Measurements from ENCODE around the gene KDM4F. TPM values are rescaled to one million over a fixed set of nuclear protein-coding genes. Genes with fewer than 3 reads are reported as not detected.
"Not testable (repeated sequence)": the region's sequence is repeated elsewhere in the genome, so short reads cannot be mapped to it uniquely, and the experiment has no call there.

KDM4F gene
- total and polyA plus RNA-seq, 11 donors = not detected

DNA sequence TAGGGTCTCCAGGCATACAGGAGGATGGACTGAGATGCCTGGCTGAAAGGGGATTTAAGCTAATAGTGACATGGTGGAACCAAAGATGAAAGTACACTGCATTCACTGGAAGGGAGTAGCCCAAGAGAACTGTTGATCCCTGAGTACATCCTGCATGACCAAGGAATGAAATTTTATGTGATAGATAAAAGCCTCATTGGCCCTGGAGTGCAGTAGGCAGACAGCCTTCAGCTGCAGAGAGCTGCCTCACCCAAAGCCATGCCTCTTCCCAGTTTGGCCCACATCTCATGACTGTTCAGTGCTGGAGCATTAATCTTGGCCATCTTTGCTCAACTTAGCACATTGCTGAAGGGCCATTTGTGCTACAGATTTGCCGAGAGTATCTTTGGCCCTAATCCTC, 16.2 kb upstream of the KDM4F start:
- WGBS, 4 donors = 63 to 79% (median 77%) methylated on average over 1 of the region's 1 CpG
- no peak for ATAC-seq
- Histone ChIP-seq H3K36me3 (no peaks in the 10 kb centered on the region), H3K27ac (no peak overlapping the region), H3K4me1 (no peaks in the 10 kb centered on the region), H3K27me3 (peaks cover 4 to 17% (median 10%) of the 10 kb centered on the region in 9 donors), H3K4me3 (no peak overlapping the region), H3K9me3 (peaks cover 0 to 5% (median 0%) of the 10 kb centered on the region in 12 donors)
- intact Hi-C loops (cut with DNase I) = no loop called here
- no peak for TF ChIP-seq POLR2A (IDR thresholded peaks at IDR 0.05)
- TF ChIP-seq, protein P1, sequence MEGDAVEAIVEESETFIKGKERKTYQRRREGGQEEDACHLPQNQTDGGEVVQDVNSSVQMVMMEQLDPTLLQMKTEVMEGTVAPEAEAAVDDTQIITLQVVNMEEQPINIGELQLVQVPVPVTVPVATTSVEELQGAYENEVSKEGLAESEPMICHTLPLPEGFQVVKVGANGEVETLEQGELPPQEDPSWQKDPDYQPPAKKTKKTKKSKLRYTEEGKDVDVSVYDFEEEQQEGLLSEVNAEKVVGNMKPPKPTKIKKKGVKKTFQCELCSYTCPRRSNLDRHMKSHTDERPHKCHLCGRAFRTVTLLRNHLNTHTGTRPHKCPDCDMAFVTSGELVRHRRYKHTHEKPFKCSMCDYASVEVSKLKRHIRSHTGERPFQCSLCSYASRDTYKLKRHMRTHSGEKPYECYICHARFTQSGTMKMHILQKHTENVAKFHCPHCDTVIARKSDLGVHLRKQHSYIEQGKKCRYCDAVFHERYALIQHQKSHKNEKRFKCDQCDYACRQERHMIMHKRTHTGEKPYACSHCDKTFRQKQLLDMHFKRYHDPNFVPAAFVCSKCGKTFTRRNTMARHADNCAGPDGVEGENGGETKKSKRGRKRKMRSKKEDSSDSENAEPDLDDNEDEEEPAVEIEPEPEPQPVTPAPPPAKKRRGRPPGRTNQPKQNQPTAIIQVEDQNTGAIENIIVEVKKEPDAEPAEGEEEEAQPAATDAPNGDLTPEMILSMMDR (IDR thresholded peaks at IDR 0.05) = no peak
- DNase-seq = no peak

DNA sequence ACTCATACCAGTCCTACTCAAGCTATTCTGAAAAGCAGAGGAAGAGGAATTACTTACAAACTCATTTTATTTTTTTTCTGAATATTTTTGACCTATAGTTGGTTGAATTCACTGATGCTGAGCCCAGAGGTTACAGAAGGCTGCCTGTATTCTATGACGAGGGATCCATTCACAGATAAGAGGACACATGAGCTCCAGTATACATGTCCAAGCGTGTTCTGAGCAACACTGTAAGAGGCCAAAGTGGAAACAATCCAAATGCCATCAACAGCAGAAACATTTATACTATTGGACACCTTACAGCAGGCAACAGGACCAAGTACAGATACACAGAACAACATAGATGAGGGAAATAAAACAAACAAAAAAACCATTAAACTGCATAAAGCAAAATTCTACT, 13.9 kb upstream of the KDM4F start:
- DNase-seq (no peak), ATAC-seq (no peak)
- WGBS, 4 donors = 61 to 78% (median 77%) methylated on average over 2 of the region's 2 CpGs
- Histone ChIP-seq H3K4me1 (no peaks in the 10 kb centered on the region), H3K4me3 (no peak overlapping the region), H3K9me3 (no peaks in the 10 kb centered on the region), H3K27ac (no peak overlapping the region), H3K27me3 (peaks cover 4 to 21% (median 12%) of the 10 kb centered on the region in 9 donors), H3K36me3 (no peaks in the 10 kb centered on the region)
- no peak for TF ChIP-seq POLR2A (IDR thresholded peaks at IDR 0.05)
- TF ChIP-seq, protein P1 (IDR thresholded peaks at IDR 0.05) = no peak
- intact Hi-C loops (cut with DNase I) = no loop called here

DNA sequence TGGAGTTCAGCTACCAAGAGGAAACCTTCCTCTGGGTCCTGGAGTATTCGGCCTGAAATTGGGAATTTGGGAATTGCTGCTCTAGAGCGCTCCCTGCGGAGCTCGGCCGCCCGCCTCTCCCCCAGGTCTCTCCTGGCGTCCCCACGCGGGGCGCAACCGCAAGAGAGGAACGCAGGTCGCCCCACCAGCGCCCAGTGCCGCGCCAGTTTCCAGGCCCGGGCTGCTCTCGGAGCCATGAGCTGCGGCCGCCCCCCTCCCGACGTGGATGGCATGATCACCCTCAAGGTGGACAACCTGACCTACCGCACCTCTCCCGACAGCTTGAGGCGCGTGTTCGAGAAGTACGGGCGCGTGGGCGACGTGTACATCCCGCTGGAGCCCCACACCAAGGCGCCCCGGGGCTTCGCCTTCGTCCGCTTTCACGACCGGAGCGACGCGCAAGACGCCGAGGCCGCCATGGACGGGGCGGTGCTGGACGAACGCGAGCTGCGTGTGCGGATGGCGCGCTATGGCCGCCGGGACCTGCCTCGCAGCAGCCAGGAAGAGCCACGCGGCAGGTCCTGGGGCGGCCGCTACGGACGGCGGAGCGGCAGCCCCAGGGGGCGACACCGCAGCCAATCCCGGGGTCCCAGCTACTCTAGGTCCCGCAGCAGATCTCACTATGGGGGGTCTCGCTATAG, 11.7 kb upstream of the KDM4F start:
- Histone ChIP-seq H3K4me3 (peak overlapping the region; percentile 18 to 59 (median 46)), H3K27me3 (peaks cover 4 to 37% (median 12%) of the 10 kb centered on the region in 9 donors)
- WGBS, 4 donors = 12 to 24% (median 18%) methylated on average over 14 to 71 of the region's 71 CpGs
- DNase-seq; H3K36me3 ChIP-seq; H3K9me3 ChIP-seq; H3K27ac ChIP-seq; H3K4me1 ChIP-seq; intact Hi-C loops (cut with DNase I): not testable (repeated sequence)
- TF ChIP-seq, protein P1 (IDR thresholded peaks at IDR 0.05) = peak in 2 of 12 donors; percentile 19 to 24
- ATAC-seq = peak in 3 of 4 donors; percentile 51 to 67 (median 55)

DNA sequence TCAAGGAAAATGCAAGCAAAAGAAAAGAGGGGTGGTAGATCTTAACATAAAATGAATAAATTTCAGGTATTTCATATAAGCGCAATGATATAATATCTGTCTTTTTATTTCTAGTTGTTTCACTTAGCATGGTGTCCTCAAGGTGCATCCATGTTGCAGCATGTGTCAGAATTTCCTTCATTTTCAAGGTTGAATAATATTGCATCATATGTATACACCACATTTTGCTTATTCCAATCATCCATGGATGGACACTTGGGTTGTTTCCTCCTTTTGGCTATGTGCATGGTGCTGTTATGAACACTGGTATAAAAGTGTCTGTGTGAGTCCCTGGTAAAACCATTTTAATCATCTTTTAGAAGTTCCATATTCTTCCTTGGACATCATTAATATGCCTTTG, 7.0 kb upstream of the KDM4F start:
- 91 to 100% (median 95%) methylated on average over 1 of the region's 1 CpG for WGBS, 4 donors
- no peak for ATAC-seq
- DNase-seq = no peak
- Histone ChIP-seq H3K9me3 (no peaks in the 10 kb centered on the region), H3K27me3 (peaks cover 4 to 38% (median 10%) of the 10 kb centered on the region in 9 donors), H3K4me1 (no peaks in the 10 kb centered on the region), H3K4me3 (no peak overlapping the region), H3K27ac (no peak overlapping the region), H3K36me3 (no peaks in the 10 kb centered on the region)
- intact Hi-C loops (cut with DNase I) = no loop called here
- TF ChIP-seq POLR2A (IDR thresholded peaks at IDR 0.05) = no peak
- TF ChIP-seq, protein P1 (IDR thresholded peaks at IDR 0.05) = no peak
